Adrenal gland (tissue), 12 donors: ENCODE measurements around the gene GNPDA1. TPM values are rescaled to one million over a fixed set of nuclear protein-coding genes. Genes with fewer than 3 reads are reported as not detected.

ENCODE experiments used
- DNase-seq, 7 donors: peaks; one replicate each; pipeline ENCODE4 v3.0.0-alpha.2; 2019 to 2020
- H3K27ac ChIP-seq, 5 donors: fragments of 200-600 bp; sonication (generic) in 4 of 5; 1 replicate in 3 of 5; 2 replicates in 2 of 5; pipeline versions ENCODE4 v1.5.1 to v1.8.0; 2016 to 2020; ENCODE audit warnings: mild to moderate bottlenecking in 1 of 5
- H3K27me3 ChIP-seq: fragments of 200-600 bp; 2 replicates; pipeline ENCODE4 v1.8.0; 2021
- H3K36me3 ChIP-seq, 2 donors: fragments of 200-600 bp; replicated peaks in 1 of 2; 1 replicate in 1 of 2; 2 replicates in 1 of 2; pipeline versions ENCODE4 v1.5.1 to v1.8.0; 2018 to 2022
- H3K4me1 ChIP-seq, 2 donors: fragments of 200-600 bp; replicated peaks in 1 of 2; 1 replicate in 1 of 2; 2 replicates in 1 of 2; pipeline versions ENCODE4 v1.5.1 to v1.8.0; 2018 to 2021
- H3K4me3 ChIP-seq, 4 donors: fragments of 200-600 bp; sonication (generic) in 3 of 4; one replicate each; pipeline ENCODE4 v1.5.1; 2016 to 2018
- H3K9me3 ChIP-seq, 3 donors: fragments of 200-600 bp; sonication (generic) in 1 of 3; replicated peaks in 1 of 3; 1 replicate in 2 of 3; 2 replicates in 1 of 3; pipeline versions ENCODE4 v1.5.1 to v1.8.0; 2016 to 2021
- POLR2A ChIP-seq, 2 donors: fragments of 450-650 bp; IDR thresholded peaks; one replicate each; pipeline ENCODE4 v1.6.1; 2017; ENCODE audit warnings: antibody characterized with exemption in 2 of 2, mild to moderate bottlenecking in 2 of 2, moderate library complexity in 1 of 2
- WGBS, 4 donors: extraction: QIAGEN DNeasy Blood & Tissue Kit in 2 of 4; methylation state at CpG; one replicate each; pipeline versions ENCODE4 v1.1.5 to v1.1.7; 2013 to 2017; 5-methylcytosine and 5-hydroxymethylcytosine counted together
- intact Hi-C, 2 donors: fragments of 100-400 bp; cut with DNase I; formaldehyde crosslinking; loops; one replicate each; pipeline versions ENCODE4 v1.14.1 to v1.15.0; 2022 to 2023
- polyA plus RNA-seq, 3 donors: library from polyadenylated mRNA; stranded (reverse); fragments of 200-250 nt in 2 of 3; fragments of 350-450 nt in 1 of 3; fragmentation: Illumina TruSeq in 1 of 3; extraction: RNeasy Lipid Tissue Mini Kit (QIAGEN cat#74804) in 1 of 3; gene quantifications; one replicate each; pipeline ENCODE4 v1.2.3, GENCODE V29; 2013 to 2014
- total RNA-seq, 9 donors: library from RNA; depleted of rRNA in 4 of 9; stranded (reverse); fragments of >200 nt in 4 of 9; fragments of 120-200 nt in 1 of 9; fragmentation: NEBNext Ultra II Directional in 1 of 9; extraction: Animal tissue kit (Norgen Biotek cat#: 25700) in 1 of 9; gene quantifications; one replicate each; pipeline versions ENCODE4 v1.1.0 to v1.2.4, GENCODE V29; 2013 to 2023
- TF ChIP-seq, protein P1 (sequence below), 6 experiments: fragments of 450-650 bp in 4 of 6; fragments of 200-600 bp in 2 of 6; sonication (generic) in 1 of 6; IDR thresholded peaks; 1 replicate in 5 of 6; 2 replicates in 1 of 6; pipeline versions ENCODE4 v1.5.1 to v1.8.0; 2016 to 2021; ENCODE audit warnings: antibody characterized with exemption in 6 of 6, mild to moderate bottlenecking in 2 of 6, moderate library complexity in 1 of 6
- donor health status: healthy with polysubstance abuse.
- donor health status: Bipolar disorder and iron deficiency.
- donor health status: DM: yes; HTN: yes; CAD: no.
- donor health status: DM: no; HTN: no; CAD: no.
- donor health status: DM: no; HTN: no; CAD: no.
- donor health status: DM: yes; HTN: yes; CAD: no.

GNPDA1 gene
- total and polyA plus RNA-seq, 12 donors: 23.3 to 92.8 (median 58.7) TPM

- peak overlapping the region in 2 of 5 donors; percentile 96 for H3K27ac ChIP-seq
- peak overlapping the region in 2 of 4 donors; percentile 83 to 90 for H3K4me3 ChIP-seq
- H3K4me1 ChIP-seq: peaks cover 20 to 28% of the 10 kb centered on the region in 2 donors
- WGBS, 4 donors: 86 to 94% (median 93%) methylated on average over 5 to 9 of the region's 9 CpGs
- no peaks in the 10 kb centered on the region for H3K27me3 ChIP-seq
- intact Hi-C loops: no loop called here
- no peaks in the 10 kb centered on the region for H3K9me3 ChIP-seq
- TF ChIP-seq, protein P1, sequence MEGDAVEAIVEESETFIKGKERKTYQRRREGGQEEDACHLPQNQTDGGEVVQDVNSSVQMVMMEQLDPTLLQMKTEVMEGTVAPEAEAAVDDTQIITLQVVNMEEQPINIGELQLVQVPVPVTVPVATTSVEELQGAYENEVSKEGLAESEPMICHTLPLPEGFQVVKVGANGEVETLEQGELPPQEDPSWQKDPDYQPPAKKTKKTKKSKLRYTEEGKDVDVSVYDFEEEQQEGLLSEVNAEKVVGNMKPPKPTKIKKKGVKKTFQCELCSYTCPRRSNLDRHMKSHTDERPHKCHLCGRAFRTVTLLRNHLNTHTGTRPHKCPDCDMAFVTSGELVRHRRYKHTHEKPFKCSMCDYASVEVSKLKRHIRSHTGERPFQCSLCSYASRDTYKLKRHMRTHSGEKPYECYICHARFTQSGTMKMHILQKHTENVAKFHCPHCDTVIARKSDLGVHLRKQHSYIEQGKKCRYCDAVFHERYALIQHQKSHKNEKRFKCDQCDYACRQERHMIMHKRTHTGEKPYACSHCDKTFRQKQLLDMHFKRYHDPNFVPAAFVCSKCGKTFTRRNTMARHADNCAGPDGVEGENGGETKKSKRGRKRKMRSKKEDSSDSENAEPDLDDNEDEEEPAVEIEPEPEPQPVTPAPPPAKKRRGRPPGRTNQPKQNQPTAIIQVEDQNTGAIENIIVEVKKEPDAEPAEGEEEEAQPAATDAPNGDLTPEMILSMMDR (IDR thresholded peaks at IDR 0.05): no peak
- no peak for TF ChIP-seq POLR2A (IDR thresholded peaks at IDR 0.05)
- H3K36me3 ChIP-seq: no peaks in the 10 kb centered on the region
- peak in 1 of 7 donors; percentile 12 for DNase-seq
Measured at GRCh38 chr5:142011572-142012185, 1.1 kb downstream of the GNPDA1 start.

GRCh38 chr5:142009886-142010285 lies 2.9 kb downstream of the GNPDA1 start:
- no peak for TF ChIP-seq POLR2A (IDR thresholded peaks at IDR 0.05)
- TF ChIP-seq, protein P1 (IDR thresholded peaks at IDR 0.05): no peak
- intact Hi-C loops: loop anchor here in 1 of 2 donors (10.0 kb wide), 1 partner anchor 545 kb away; no protein-coding TSS in a partner anchor
- H3K27ac ChIP-seq: no peak overlapping the region
- H3K4me3 ChIP-seq: no peak overlapping the region
- no peak for DNase-seq
- WGBS, 4 donors: 88 to 92% (median 91%) methylated on average over 4 of the region's 4 CpGs
- peaks cover 0 to 14% of the 10 kb centered on the region in 2 donors for H3K36me3 ChIP-seq
- H3K9me3 ChIP-seq: no peaks in the 10 kb centered on the region
- no peaks in the 10 kb centered on the region for H3K27me3 ChIP-seq
- peaks cover 16 to 28% of the 10 kb centered on the region in 2 donors for H3K4me1 ChIP-seq

- no peak overlapping the region for H3K27ac ChIP-seq
- H3K9me3 ChIP-seq: no peaks in the 10 kb centered on the region
- intact Hi-C loops: loop anchor here in 1 of 2 donors (10.0 kb wide), 1 partner anchor 546 kb away; no protein-coding TSS in a partner anchor
- TF ChIP-seq POLR2A (IDR thresholded peaks at IDR 0.05): no peak
- TF ChIP-seq, protein P1 (IDR thresholded peaks at IDR 0.05): no peak
- peaks cover 8 to 26% of the 10 kb centered on the region in 2 donors for H3K4me1 ChIP-seq
- H3K4me3 ChIP-seq: no peak overlapping the region
- no peaks in the 10 kb centered on the region for H3K27me3 ChIP-seq
- peaks cover 0 to 24% of the 10 kb centered on the region in 2 donors for H3K36me3 ChIP-seq
- DNase-seq: no peak
Measured at GRCh38 chr5:142008813-142009212, 4.0 kb downstream of the GNPDA1 start.

GRCh38 chr5:142007237-142007544 lies 5.6 kb downstream of the GNPDA1 start:
- H3K36me3 ChIP-seq: peaks cover 0 to 41% of the 10 kb centered on the region in 2 donors
- intact Hi-C loops: loop anchor here in 1 of 2 donors (10.0 kb wide), 1 partner anchor 548 kb away; no protein-coding TSS in a partner anchor
- TF ChIP-seq, protein P1 (IDR thresholded peaks at IDR 0.05): no peak
- TF ChIP-seq POLR2A (IDR thresholded peaks at IDR 0.05): no peak

More at GRCh38 chr5:142007237-142007544, 5.6 kb downstream of the GNPDA1 start:
- WGBS, 4 donors: 64 to 95% (median 93%) methylated on average over 1 of the region's 1 CpG
- Histone ChIP-seq H3K27ac (peak overlapping the region in 1 of 5 donors; percentile 1), H3K4me1 (peaks cover 0 to 17% of the 10 kb centered on the region in 2 donors), H3K27me3 (no peaks in the 10 kb centered on the region), H3K4me3 (no peak overlapping the region), H3K9me3 (no peaks in the 10 kb centered on the region)
- no peak for DNase-seq
